IPS DF 6.9 (cell line): ENCODE results near the gene PGAP3.

Experiments used
- DNase-seq: peaks from one replicate; pipeline ENCODE4 v3.0.0-alpha.2; 2013; ENCODE audit warnings: low read depth, low spot score
- H3K27ac ChIP-seq: one replicate; pipeline ENCODE4 v1.5.1; 2013; ENCODE audit warnings: low read length, control low read depth
- H3K27me3 ChIP-seq: 2 replicates; pipeline ENCODE4 v1.6.1; 2013; ENCODE audit warnings: mild to moderate bottlenecking, low read length; ENCODE audit not compliant: control insufficient read depth, insufficient read depth
- H3K36me3 ChIP-seq: 2 replicates; pipeline ENCODE4 v1.6.1; 2013; ENCODE audit warnings: low read length; ENCODE audit not compliant: control insufficient read depth, insufficient read depth
- H3K4me1 ChIP-seq: 2 replicates; pipeline ENCODE4 v1.6.1; 2013; ENCODE audit warnings: low read length; ENCODE audit not compliant: control insufficient read depth, insufficient read depth
- H3K4me3 ChIP-seq: 2 replicates; pipeline ENCODE4 v1.5.1; 2013; ENCODE audit warnings: mild to moderate bottlenecking, low read length
- H3K9me3 ChIP-seq: 2 replicates; pipeline ENCODE4 v1.6.1; 2013; ENCODE audit warnings: low read length, inconsistent platforms; ENCODE audit not compliant: control insufficient read depth, insufficient read depth
- WGBS: extraction: QIAGEN DNeasy Blood & Tissue Kit; methylation state at CpG from one replicate; pipeline ENCODE4 v1.1.7; 2013; ENCODE audit warnings: mixed read lengths, missing lambda C conversion rate; ENCODE audit not compliant: insufficient read length, insufficient coverage; 5-methylcytosine and 5-hydroxymethylcytosine counted together

The PGAP3 gene

GRCh38 chr17:39663340-39663687, 24.5 kb downstream of the PGAP3 start:
- no peak for DNase-seq
- H3K27ac ChIP-seq: no peak overlapping the region

GRCh38 chr17:39662551-39663339, 25.1 kb downstream of the PGAP3 start:
- whole genome bisulfite sequencing: no CpG with 5 or more reads among the region's 22 CpGs
- H3K4me1 ChIP-seq: peaks cover 25% of the 10 kb centered on the region
- H3K36me3 ChIP-seq: peaks cover 12% of the 10 kb centered on the region; the same call in 1 of the 2 replicates
- no peak for DNase-seq
- no peaks in the 10 kb centered on the region; the same call in 1 of the 2 replicates for H3K27me3 ChIP-seq
- no peak overlapping the region for H3K27ac ChIP-seq
- H3K9me3 ChIP-seq: no peaks in the 10 kb centered on the region
- H3K4me3 ChIP-seq: no peak overlapping the region

More at GRCh38 chr17:39663340-39663687, 24.5 kb downstream of the PGAP3 start:
- H3K4me1 ChIP-seq: peaks cover 22% of the 10 kb centered on the region
- H3K27me3 ChIP-seq: no peaks in the 10 kb centered on the region; the same call in 1 of the 2 replicates
- WGBS: no CpG with 5 or more reads among the region's 4 CpGs
- no peak overlapping the region for H3K4me3 ChIP-seq
- peaks cover 12% of the 10 kb centered on the region; the same call in 1 of the 2 replicates for H3K36me3 ChIP-seq
- no peaks in the 10 kb centered on the region for H3K9me3 ChIP-seq

GRCh38 chr17:39661744-39662541, 25.9 kb downstream of the PGAP3 start:
- WGBS: no CpG with 5 or more reads among the region's 8 CpGs
- Histone ChIP-seq H3K36me3 (peaks cover 14% of the 10 kb centered on the region; the same call in 1 of the 2 replicates), H3K27ac (no peak overlapping the region)

GRCh38 chr17:39660397-39661385, 27.2 kb downstream of the PGAP3 start:
- WGBS: no CpG with 5 or more reads among the region's 35 CpGs
- H3K27ac ChIP-seq: no peak overlapping the region
- H3K9me3 ChIP-seq: no peaks in the 10 kb centered on the region
- no peaks in the 10 kb centered on the region for H3K27me3 ChIP-seq
- peaks cover 14% of the 10 kb centered on the region; the same call in 1 of the 2 replicates for H3K36me3 ChIP-seq
- H3K4me1 ChIP-seq: peaks cover 22% of the 10 kb centered on the region
- H3K4me3 ChIP-seq: no peak overlapping the region
- DNase-seq: no peak

More at GRCh38 chr17:39661744-39662541, 25.9 kb downstream of the PGAP3 start:
- H3K4me3 ChIP-seq: no peak overlapping the region
- DNase-seq: no peak
- H3K27me3 ChIP-seq: no peaks in the 10 kb centered on the region
- no peaks in the 10 kb centered on the region for H3K9me3 ChIP-seq
- peaks cover 27% of the 10 kb centered on the region for H3K4me1 ChIP-seq

- Histone ChIP-seq H3K4me3 (no peak overlapping the region), H3K9me3 (no peaks in the 10 kb centered on the region), H3K36me3 (peaks cover 14% of the 10 kb centered on the region; the same call in 1 of the 2 replicates), H3K27me3 (no peaks in the 10 kb centered on the region), H3K4me1 (peaks cover 22% of the 10 kb centered on the region), H3K27ac (no peak overlapping the region)
- DNase-seq: no peak
- no CpG with 5 or more reads among the region's 5 CpGs for WGBS
Measured at GRCh38 chr17:39660011-39660360, 27.9 kb downstream of the PGAP3 start.

GRCh38 chr17:39659279-39660010, 28.4 kb downstream of the PGAP3 start:
- Histone ChIP-seq H3K36me3 (peaks cover 14% of the 10 kb centered on the region; the same call in 1 of the 2 replicates), H3K4me3 (no peak overlapping the region), H3K27ac (no peak overlapping the region), H3K27me3 (no peaks in the 10 kb centered on the region), H3K4me1 (peaks cover 19% of the 10 kb centered on the region), H3K9me3 (no peaks in the 10 kb centered on the region)
- WGBS: no CpG with 5 or more reads among the region's 15 CpGs
- DNase-seq: no peak

GRCh38 chr17:39658760-39659159, 29.1 kb downstream of the PGAP3 start:
- H3K27me3 ChIP-seq: no peaks in the 10 kb centered on the region
- no peak for DNase-seq
- H3K36me3 ChIP-seq: peaks cover 14% of the 10 kb centered on the region; the same call in 1 of the 2 replicates
- no peaks in the 10 kb centered on the region for H3K9me3 ChIP-seq
- peaks cover 13% of the 10 kb centered on the region for H3K4me1 ChIP-seq
- 100% methylated on average over 1 of the region's 3 CpGs for WGBS
- no peak overlapping the region for H3K4me3 ChIP-seq
- H3K27ac ChIP-seq: no peak overlapping the region

GRCh38 chr17:39658346-39658745, 29.5 kb downstream of the PGAP3 start:
- Histone ChIP-seq H3K4me3 (no peak overlapping the region), H3K27me3 (no peaks in the 10 kb centered on the region), H3K4me1 (peaks cover 14% of the 10 kb centered on the region), H3K27ac (no peak overlapping the region), H3K9me3 (no peaks in the 10 kb centered on the region), H3K36me3 (peaks cover 14% of the 10 kb centered on the region; the same call in 1 of the 2 replicates)
- no CpG with 5 or more reads among the region's 11 CpGs for WGBS
- no peak for DNase-seq

GRCh38 chr17:39655105-39655504, 32.8 kb downstream of the PGAP3 start:
- WGBS: no CpG with 5 or more reads among the region's 2 CpGs
- no peak for DNase-seq
- Histone ChIP-seq H3K4me3 (no peak overlapping the region), H3K27me3 (no peaks in the 10 kb centered on the region), H3K9me3 (no peaks in the 10 kb centered on the region), H3K36me3 (peaks cover 5% of the 10 kb centered on the region; the same call in 1 of the 2 replicates), H3K27ac (no peak overlapping the region), H3K4me1 (peaks cover 20% of the 10 kb centered on the region)
